IMR-90 (cell line): ENCODE measurements around the gene RPS6KA3. TPM values are rescaled to one million over a fixed set of nuclear protein-coding genes. Genes with fewer than 3 reads are reported as not detected.

ENCODE experiments used
- ATAC-seq: fragments of 200-7000 bp; cut with Tn5 transposase; 2 replicates; pipeline ENCODE4 v1.9.1; 2020; ENCODE audit warnings: low read depth, mild to moderate bottlenecking, moderate library complexity
- BruUV-seq: library from RNA; stranded (reverse); fragments of 400-500 nt; replicated peaks from 2 replicates; lab custom pipeline; 2021; lab: Mats Ljungman, UMichigan
- CTCF ChIA-PET: fragments of 300-600 bp; formaldehyde crosslinking; extraction: SDS; loops from one replicate; lab custom pipeline; 2021; ENCODE audit warnings: antibody characterized with exemption; lab: Yijun Ruan, JAX
- POLR2A ChIA-PET: fragments of 300-600 bp; sonication (Branson Sonifier 250); formaldehyde crosslinking; loops from one replicate; lab custom pipeline; 2022; ENCODE audit warnings: antibody characterized with exemption; ENCODE audit not compliant: unreplicated experiment; lab: Charles Lee
- DNase-seq: peaks from one replicate; pipeline ENCODE4 v3.0.0; 2013
- H2AFZ ChIP-seq: replicated peaks from 2 replicates; pipeline ENCODE3; 2013; ENCODE audit warnings: low read length, mild to moderate bottlenecking; ENCODE audit not compliant: poor library complexity
- H2AK5ac ChIP-seq: 2 replicates; pipeline ENCODE4 v1.6.1; 2013; ENCODE audit warnings: low read depth, low read length, inconsistent platforms
- H2AK9ac ChIP-seq: replicated peaks from 2 replicates; pipeline ENCODE3; 2013; ENCODE audit warnings: mild to moderate bottlenecking, low read depth, low read length, moderate library complexity; ENCODE audit not compliant: poor library complexity
- H2BK120ac ChIP-seq: 2 replicates; pipeline ENCODE4 v1.6.1; 2013; ENCODE audit warnings: low read depth, low read length, inconsistent platforms
- H2BK15ac ChIP-seq: 3 replicates; pipeline ENCODE4 v1.6.1; 2013; ENCODE audit warnings: low read depth, low read length, inconsistent platforms
- H2BK20ac ChIP-seq: 2 replicates; pipeline ENCODE4 v1.6.1; 2013; ENCODE audit warnings: low read depth, mild to moderate bottlenecking, inconsistent platforms, low read length, moderate library complexity
- H2BK5ac ChIP-seq: 2 replicates; pipeline ENCODE4 v1.6.1; 2013; ENCODE audit warnings: mild to moderate bottlenecking, low read depth, low read length, inconsistent platforms; ENCODE audit not compliant: poor library complexity, severe bottlenecking
- H3K14ac ChIP-seq: replicated peaks from 2 replicates; pipeline ENCODE4 v1.6.1; 2013; ENCODE audit warnings: low read depth, low read length, inconsistent platforms
- H3K18ac ChIP-seq: 2 replicates; pipeline ENCODE4 v1.6.1; 2013; ENCODE audit warnings: low read depth, low read length, control low read depth
- H3K23ac ChIP-seq: 2 replicates; pipeline ENCODE4 v1.6.1; 2013; ENCODE audit warnings: low read depth, low read length, inconsistent platforms
- H3K27ac ChIP-seq: 2 replicates; pipeline ENCODE4 v1.5.1; 2013; ENCODE audit warnings: mild to moderate bottlenecking, control low read depth, low read length; ENCODE audit not compliant: insufficient read depth
- H3K27me3 ChIP-seq: 2 replicates; pipeline ENCODE4 v1.6.1; 2013; ENCODE audit warnings: low read length; ENCODE audit not compliant: control insufficient read depth, insufficient read depth
- H3K36me3 ChIP-seq: 2 replicates; pipeline ENCODE4 v1.6.1; 2013; ENCODE audit warnings: low read length, mixed read lengths; ENCODE audit not compliant: control insufficient read depth, insufficient read depth
- H3K4ac ChIP-seq: 2 replicates; pipeline ENCODE4 v1.6.1; 2013; ENCODE audit warnings: low read depth, low read length, inconsistent platforms
- H3K4me1 ChIP-seq: 2 replicates; pipeline ENCODE4 v1.6.1; 2013; ENCODE audit warnings: low read length, mixed read lengths; ENCODE audit not compliant: control insufficient read depth, insufficient read depth
- H3K4me2 ChIP-seq: 2 replicates; pipeline ENCODE4 v1.6.1; 2013; ENCODE audit warnings: low read depth, mild to moderate bottlenecking, control low read depth, low read length, moderate library complexity
- H3K4me3 ChIP-seq: 2 replicates; pipeline ENCODE4 v1.5.1; 2013; ENCODE audit warnings: low read depth, mild to moderate bottlenecking, control low read depth, low read length, moderate library complexity; ENCODE audit not compliant: insufficient read depth
- H3K56ac ChIP-seq: 2 replicates; pipeline ENCODE4 v1.6.1; 2013; ENCODE audit warnings: low read length, inconsistent platforms; ENCODE audit not compliant: insufficient read depth; ENCODE audit errors: extremely low read depth
- H3K79me1 ChIP-seq, 2 experiments: 2 replicates each; pipeline ENCODE4 v1.6.1; 2013; ENCODE audit warnings: low read length in 2 of 2, inconsistent platforms in 1 of 2, low read depth in 1 of 2
- H3K9ac ChIP-seq: 2 replicates; pipeline ENCODE4 v1.6.1; 2013; ENCODE audit warnings: low read depth, low read length, control low read depth
- H3K9me1 ChIP-seq: 2 replicates; pipeline ENCODE4 v1.6.1; 2013; ENCODE audit warnings: low read length, inconsistent platforms; ENCODE audit not compliant: insufficient read depth
- H3K9me3 ChIP-seq: 2 replicates; pipeline ENCODE4 v1.6.1; 2013; ENCODE audit warnings: low read length; ENCODE audit not compliant: control insufficient read depth, insufficient read depth
- H4K20me1 ChIP-seq: 2 replicates; pipeline ENCODE4 v1.6.1; 2013; ENCODE audit warnings: low read length, inconsistent platforms; ENCODE audit not compliant: insufficient read depth
- H4K5ac ChIP-seq: 2 replicates; pipeline ENCODE4 v1.6.1; 2013; ENCODE audit warnings: mild to moderate bottlenecking, low read depth, low read length, control low read depth
- H4K8ac ChIP-seq, 2 experiments: 2 replicates each; pipeline ENCODE4 v1.6.1; 2013; ENCODE audit warnings: low read depth in 2 of 2, low read length in 2 of 2, control low read depth in 1 of 2, inconsistent platforms in 1 of 2
- H4K91ac ChIP-seq: 2 replicates; pipeline ENCODE4 v1.6.1; 2013; ENCODE audit warnings: low read depth, low read length, inconsistent platforms; ENCODE audit not compliant: insufficient read depth
- BHLHE40 ChIP-seq: fragments of 150-350 bp; IDR thresholded peaks from 2 replicates; pipeline ENCODE4 v1.6.1; 2016; ENCODE audit warnings: mild to moderate bottlenecking, low read depth, low read length
- CEBPB ChIP-seq: IDR thresholded peaks from 2 replicates; pipeline ENCODE4 v1.6.1; 2012; ENCODE audit warnings: low read depth, low read length, improper control_type of control experiment
- CHD1 ChIP-seq: IDR thresholded peaks from 2 replicates; pipeline ENCODE4 v1.6.1; 2012; ENCODE audit warnings: low read depth, low read length, improper control_type of control experiment
- ELK1 ChIP-seq: fragments of 150-350 bp; IDR thresholded peaks from 2 replicates; pipeline ENCODE4 v1.6.1; 2016; ENCODE audit warnings: low read depth, mild to moderate bottlenecking, low read length, moderate library complexity, borderline replicate concordance
- FOS ChIP-seq: fragments of 150-350 bp; IDR thresholded peaks from 2 replicates; pipeline ENCODE4 v1.6.1; 2016; ENCODE audit warnings: low read depth, low read length
- MAFK ChIP-seq: IDR thresholded peaks from 2 replicates; pipeline ENCODE4 v1.6.1; 2012; ENCODE audit warnings: low read depth, low read length, improper control_type of control experiment
- MAZ ChIP-seq: IDR thresholded peaks from 2 replicates; pipeline ENCODE4 v1.6.1; 2012; ENCODE audit warnings: low read depth, mild to moderate bottlenecking, low read length, improper control_type of control experiment, moderate library complexity, borderline replicate concordance
- MXI1 ChIP-seq: IDR thresholded peaks from 2 replicates; pipeline ENCODE4 v1.6.1; 2012; ENCODE audit warnings: low read depth, mild to moderate bottlenecking, low read length, moderate library complexity, borderline replicate concordance
- NFE2L2 ChIP-seq: fragments of 150-350 bp; IDR thresholded peaks from 2 replicates; pipeline ENCODE4 v1.6.1; 2016; ENCODE audit warnings: low read depth, mild to moderate bottlenecking, low read length
- POLR2A ChIP-seq: IDR thresholded peaks from 2 replicates; pipeline ENCODE4 v1.6.1; 2012; ENCODE audit warnings: mild to moderate bottlenecking, low read depth, low read length
- RAD21 ChIP-seq: IDR thresholded peaks from 2 replicates; pipeline ENCODE4 v1.6.1; 2012; ENCODE audit warnings: low read length, improper control_type of control experiment
- RCOR1 ChIP-seq: IDR thresholded peaks from 2 replicates; pipeline ENCODE4 v1.6.1; 2012; ENCODE audit warnings: mild to moderate bottlenecking, low read length, improper control_type of control experiment; ENCODE audit not compliant: insufficient replicate concordance
- RFX5 ChIP-seq: IDR thresholded peaks from 2 replicates; pipeline ENCODE4 v1.8.0; 2012; ENCODE audit warnings: low read depth, mild to moderate bottlenecking, low read length, moderate library complexity
- SMC3 ChIP-seq: fragments of 150-350 bp; IDR thresholded peaks from 2 replicates; pipeline ENCODE4 v1.6.1; 2016; ENCODE audit warnings: low read depth, mild to moderate bottlenecking, antibody characterized with exemption, low read length, moderate library complexity
- WGBS, 2 experiments: methylation state at CpG; one replicate each; pipeline versions ENCODE4 v1.1.5 to v1.1.7; 2013; ENCODE audit warnings: missing lambda C conversion rate in 2 of 2; ENCODE audit not compliant: insufficient read length in 1 of 2; ENCODE audit errors: extremely low coverage in 2 of 2; 5-methylcytosine and 5-hydroxymethylcytosine counted together
- dilution Hi-C: fragments of 300-500 bp; cut with HindIII; formaldehyde crosslinking; loops from one replicate; pipeline ENCODE4 v1.14.3; 2018; ENCODE audit warnings: low sequenced_read_pairs; ENCODE audit not compliant: unreplicated experiment
- in situ Hi-C: fragments of 300-500 bp; cut with MboI; formaldehyde crosslinking; loops from 3 replicates; pipeline ENCODE4 v1.14.3; 2019; ENCODE audit warnings: low sequenced_read_pairs, inconsistent platforms, mixed read lengths
- intact Hi-C: fragments of 100-400 bp; cut with micrococcal nuclease; formaldehyde crosslinking; loops from 2 replicates; pipeline ENCODE4 v1.10.0; 2022
- polyA plus RNA-seq, 3 experiments: library from polyadenylated mRNA; depleted of rRNA; stranded (reverse); fragments of >200 nt; gene quantifications; 2 replicates each; pipeline ENCODE4 v1.2.3, GENCODE V29; 2012; ENCODE audit warnings: low replicate concordance in 1 of 3
- total RNA-seq: library from RNA; depleted of rRNA; stranded (reverse); fragments of >200 nt; gene quantifications from 2 replicates; pipeline ENCODE4 v1.2.3, GENCODE V29; 2012
- TF ChIP-seq, protein P1 (sequence below): fragments of 150-350 bp; IDR thresholded peaks from 2 replicates; pipeline ENCODE4 v1.6.1; 2017; ENCODE audit warnings: mild to moderate bottlenecking, antibody characterized with exemption, low read length, low read depth
- TF ChIP-seq, protein P2 (sequence below): conservative IDR thresholded peaks from 2 replicates; pipeline ENCODE4 v1.5.1; 2012; ENCODE audit warnings: mild to moderate bottlenecking, low read depth, low read length, improper control_type of control experiment

Gene RPS6KA3
- total and polyA plus RNA-seq, 2 of the 4 experiments (the other 2 are of a cell fraction), result 20.8 to 43.9 TPM

DNA sequence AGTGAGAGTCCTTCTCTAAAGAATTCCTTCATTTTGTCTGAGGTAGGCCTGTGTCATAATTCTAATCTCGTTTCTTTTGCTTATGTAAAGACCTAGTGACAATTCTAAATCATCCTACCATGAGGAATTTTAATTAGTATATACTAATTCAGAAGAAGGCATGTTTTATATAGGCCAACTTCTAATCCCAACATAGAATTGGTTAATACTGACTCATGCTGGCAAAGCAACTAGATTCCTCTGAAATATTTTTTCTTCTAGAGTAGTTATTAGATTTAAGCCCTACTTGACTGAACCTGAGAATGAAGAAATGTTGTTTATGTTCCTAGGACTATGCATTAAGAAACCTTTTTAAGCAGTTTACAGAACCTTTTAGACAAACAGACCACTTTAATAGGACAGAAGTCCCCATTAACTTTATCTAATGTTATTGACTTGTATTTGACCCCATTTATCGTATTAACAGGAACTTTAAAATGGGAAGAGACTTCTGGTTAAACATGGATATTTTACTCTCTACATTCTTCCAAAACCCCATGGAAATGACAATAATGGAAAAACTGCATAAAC lies 69.0 kb downstream of the RPS6KA3 start:
- no peaks in the 10 kb centered on the region for H3K9me1 ChIP-seq
- no peaks in the 10 kb centered on the region for H4K20me1 ChIP-seq
- no peak overlapping the region for H2BK120ac ChIP-seq
- no peak overlapping the region for H3K18ac ChIP-seq
- H2AFZ ChIP-seq, result no peak overlapping the region
- no peak overlapping the region for H3K23ac ChIP-seq
- peaks cover 0 to 6% of the 10 kb centered on the region in 2 experiments; a peak in 1 of 4 replicates for H3K79me1 ChIP-seq
- ATAC-seq (peak; percentile 65), DNase-seq (peak; percentile 31)
- TF ChIP-seq RCOR1, result no peak
- TF ChIP-seq CHD1, result no peak
- TF ChIP-seq MAFK, result no peak
- no peak for TF ChIP-seq SMC3
- TF ChIP-seq POLR2A, result no peak
- TF ChIP-seq RFX5, result no peak
- no peak for TF ChIP-seq MXI1
- TF ChIP-seq CEBPB, result no peak
- TF ChIP-seq MAZ, result no peak
- no peak for TF ChIP-seq BHLHE40
- no peak for TF ChIP-seq FOS
- no peak for TF ChIP-seq NFE2L2
- TF ChIP-seq, protein P1, sequence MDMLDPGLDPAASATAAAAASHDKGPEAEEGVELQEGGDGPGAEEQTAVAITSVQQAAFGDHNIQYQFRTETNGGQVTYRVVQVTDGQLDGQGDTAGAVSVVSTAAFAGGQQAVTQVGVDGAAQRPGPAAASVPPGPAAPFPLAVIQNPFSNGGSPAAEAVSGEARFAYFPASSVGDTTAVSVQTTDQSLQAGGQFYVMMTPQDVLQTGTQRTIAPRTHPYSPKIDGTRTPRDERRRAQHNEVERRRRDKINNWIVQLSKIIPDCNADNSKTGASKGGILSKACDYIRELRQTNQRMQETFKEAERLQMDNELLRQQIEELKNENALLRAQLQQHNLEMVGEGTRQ, result no peak
- TF ChIP-seq, protein P2, sequence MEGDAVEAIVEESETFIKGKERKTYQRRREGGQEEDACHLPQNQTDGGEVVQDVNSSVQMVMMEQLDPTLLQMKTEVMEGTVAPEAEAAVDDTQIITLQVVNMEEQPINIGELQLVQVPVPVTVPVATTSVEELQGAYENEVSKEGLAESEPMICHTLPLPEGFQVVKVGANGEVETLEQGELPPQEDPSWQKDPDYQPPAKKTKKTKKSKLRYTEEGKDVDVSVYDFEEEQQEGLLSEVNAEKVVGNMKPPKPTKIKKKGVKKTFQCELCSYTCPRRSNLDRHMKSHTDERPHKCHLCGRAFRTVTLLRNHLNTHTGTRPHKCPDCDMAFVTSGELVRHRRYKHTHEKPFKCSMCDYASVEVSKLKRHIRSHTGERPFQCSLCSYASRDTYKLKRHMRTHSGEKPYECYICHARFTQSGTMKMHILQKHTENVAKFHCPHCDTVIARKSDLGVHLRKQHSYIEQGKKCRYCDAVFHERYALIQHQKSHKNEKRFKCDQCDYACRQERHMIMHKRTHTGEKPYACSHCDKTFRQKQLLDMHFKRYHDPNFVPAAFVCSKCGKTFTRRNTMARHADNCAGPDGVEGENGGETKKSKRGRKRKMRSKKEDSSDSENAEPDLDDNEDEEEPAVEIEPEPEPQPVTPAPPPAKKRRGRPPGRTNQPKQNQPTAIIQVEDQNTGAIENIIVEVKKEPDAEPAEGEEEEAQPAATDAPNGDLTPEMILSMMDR, result no peak
- TF ChIP-seq RAD21, result no peak
- no peak for TF ChIP-seq ELK1
- CTCF ChIA-PET, result interaction anchor here (0.6 kb wide), 1 partner anchor 18 kb away, joined by 9 read pairs; no protein-coding TSS in a partner anchor
- H3K4me1 ChIP-seq, result no peaks in the 10 kb centered on the region
- no TSS peak for BruUV-seq
- H3K14ac ChIP-seq, result no peak overlapping the region
- peak overlapping the region; percentile 85 for H2BK5ac ChIP-seq
- no peak overlapping the region for H2AK5ac ChIP-seq
- no peak overlapping the region for H4K5ac ChIP-seq
- H3K4ac ChIP-seq, result no peak overlapping the region
- H2BK20ac ChIP-seq, result no peak overlapping the region
- H3K4me3 ChIP-seq, result no peak overlapping the region
- peaks cover 1% of the 10 kb centered on the region; the same call in 1 of the 2 replicates for H3K27me3 ChIP-seq
- no peak overlapping the region for H2BK15ac ChIP-seq
- WGBS, 2 experiments, result no CpG with 5 or more reads among the region's 2 CpGs
- H2AK9ac ChIP-seq, result no peak overlapping the region
- POLR2A ChIA-PET, result no interaction called here
- H3K9ac ChIP-seq, result no peak overlapping the region
- intact Hi-C loops (no loop called here), dilution Hi-C loops (no loop called here), in situ Hi-C loops (no loop called here)
- H3K9me3 ChIP-seq, result no peaks in the 10 kb centered on the region
- no peak overlapping the region for H3K56ac ChIP-seq
- H3K36me3 ChIP-seq, result 0 out of 2 replicates have a peak, but pooled peaks cover 3% of the 10 kb centered on the region
- H3K4me2 ChIP-seq, result no peak overlapping the region
- H4K91ac ChIP-seq, result no peak overlapping the region
- no peak overlapping the region for H4K8ac ChIP-seq
- peak overlapping the region; percentile 40; the same call in 1 of the 2 replicates for H3K27ac ChIP-seq
